Mesodermal cell (in vitro differentiated cells): ENCODE data around the gene CYP21A2. TPM values are rescaled to one million over a fixed set of nuclear protein-coding genes. Genes with fewer than 3 reads are reported as not detected.
"Not testable (repeated sequence)": the region's sequence is repeated elsewhere in the genome, so short reads cannot be mapped to it uniquely, and the experiment has no call there.

ENCODE experiments used
- H3K27ac ChIP-seq: 2 replicates; pipeline ENCODE4 v1.7.0; 2013; ENCODE audit warnings: mild to moderate bottlenecking, low read depth, low read length, moderate library complexity; ENCODE audit not compliant: severe bottlenecking
- H3K36me3 ChIP-seq: 2 replicates; pipeline ENCODE4 v1.7.1; 2013; ENCODE audit warnings: mild to moderate bottlenecking, low read length, moderate library complexity; ENCODE audit not compliant: control insufficient read depth, insufficient read depth
- H3K4me1 ChIP-seq: one replicate; pipeline ENCODE4 v1.7.1; 2013; ENCODE audit warnings: mild to moderate bottlenecking, low read length; ENCODE audit not compliant: insufficient read depth, control insufficient read depth, poor library complexity, severe bottlenecking
- H3K4me3 ChIP-seq: 2 replicates; pipeline ENCODE4 v1.7.0; 2013; ENCODE audit warnings: low read length, control low read depth, mild to moderate bottlenecking; ENCODE audit not compliant: insufficient read depth, poor library complexity, severe bottlenecking; ENCODE audit errors: extremely low read depth
- H3K9me3 ChIP-seq: 2 replicates; pipeline ENCODE4 v1.7.1; 2013; ENCODE audit warnings: mild to moderate bottlenecking, low read length, moderate library complexity; ENCODE audit not compliant: control insufficient read depth
- WGBS, 2 experiments: methylation state at CpG; one replicate each; pipeline ENCODE4 v1.1.5; 2013; ENCODE audit warnings: missing lambda C conversion rate in 2 of 2; ENCODE audit not compliant: insufficient coverage in 2 of 2; 5-methylcytosine and 5-hydroxymethylcytosine counted together
- polyA plus RNA-seq, 2 experiments: library from polyadenylated mRNA; stranded (reverse); fragments of 50-300 nt; gene quantifications; one replicate each; pipeline ENCODE4 v1.2.3, GENCODE V29; 2013

CYP21A2 gene
- 0.26 TPM for polyA plus RNA-seq (2013, experiment 1 of 2)
- polyA plus RNA-seq (2013, experiment 2 of 2): not detected

GRCh38 chr6:32037598-32038524 is at the start of gene CYP21A2:
Gene CYP21A2, plus strand, starts transcription at chr6:32038415. Its CDS starts 8 bp downstream, at chr6:32038423.
- H3K36me3 ChIP-seq, H3K4me1 ChIP-seq, H3K9me3 ChIP-seq, H3K27ac ChIP-seq, H3K4me3 ChIP-seq: not testable (repeated sequence)
- WGBS, 2 experiments: 96 to 98% methylated on average over 5 to 8 of the region's 19 CpGs

- WGBS, 2 experiments: no CpG with 5 or more reads among the region's 10 CpGs
These were observed 48.9 kb upstream of the CYP21A2 start for GRCh38 chr6:31989363-31989762.

DNA sequence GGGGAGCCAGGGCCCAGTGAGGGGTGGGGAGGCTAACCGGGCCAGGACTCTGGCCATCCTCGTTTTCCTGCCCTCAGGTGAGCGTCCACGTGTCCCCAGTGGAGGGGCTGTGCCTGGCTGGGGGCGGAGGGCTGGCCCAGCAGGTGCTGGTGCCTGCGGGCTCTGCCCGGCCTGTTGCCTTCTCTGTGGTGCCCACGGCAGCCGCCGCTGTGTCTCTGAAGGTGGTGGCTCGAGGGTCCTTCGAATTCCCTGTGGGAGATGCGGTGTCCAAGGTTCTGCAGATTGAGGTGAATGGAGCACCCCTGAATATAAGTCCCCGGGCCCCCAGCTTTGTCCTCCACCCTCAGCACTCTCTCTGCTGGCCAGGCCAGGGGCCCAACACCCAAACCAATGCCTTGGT is 43.8 kb upstream of the CYP21A2 start:
- H3K9me3 ChIP-seq, H3K36me3 ChIP-seq, H3K4me1 ChIP-seq, H3K27ac ChIP-seq, H3K4me3 ChIP-seq: not testable (repeated sequence)
- no CpG with 5 or more reads among the region's 14 CpGs for WGBS, 2 experiments

More at GRCh38 chr6:31989363-31989762, 48.9 kb upstream of the CYP21A2 start:
- H3K4me1 ChIP-seq, H3K9me3 ChIP-seq, H3K36me3 ChIP-seq, H3K4me3 ChIP-seq, H3K27ac ChIP-seq: not testable (repeated sequence)

DNA sequence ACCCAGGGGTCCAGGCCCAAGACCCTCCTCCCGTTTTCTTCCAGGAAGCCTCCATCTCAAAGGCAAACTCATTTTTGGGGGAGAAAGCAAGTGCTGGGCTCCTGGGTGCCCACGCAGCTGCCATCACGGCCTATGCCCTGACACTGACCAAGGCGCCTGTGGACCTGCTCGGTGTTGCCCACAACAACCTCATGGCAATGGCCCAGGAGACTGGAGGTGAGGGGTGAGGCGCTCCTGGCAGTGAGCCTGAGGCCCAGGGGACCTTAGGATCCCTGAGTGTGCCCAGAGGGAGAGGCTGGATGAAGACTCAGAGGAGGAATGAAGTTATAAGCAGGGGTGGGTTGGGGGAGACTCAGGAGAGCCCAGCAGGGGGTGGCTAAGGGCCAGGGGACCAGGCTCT is 41.8 kb upstream of the CYP21A2 start:
- not testable (repeated sequence) for H3K4me3 ChIP-seq, H3K36me3 ChIP-seq, H3K4me1 ChIP-seq, H3K9me3 ChIP-seq, H3K27ac ChIP-seq
- WGBS, 2 experiments: 100% methylated on average over 1 to 4 of the region's 6 CpGs

DNA sequence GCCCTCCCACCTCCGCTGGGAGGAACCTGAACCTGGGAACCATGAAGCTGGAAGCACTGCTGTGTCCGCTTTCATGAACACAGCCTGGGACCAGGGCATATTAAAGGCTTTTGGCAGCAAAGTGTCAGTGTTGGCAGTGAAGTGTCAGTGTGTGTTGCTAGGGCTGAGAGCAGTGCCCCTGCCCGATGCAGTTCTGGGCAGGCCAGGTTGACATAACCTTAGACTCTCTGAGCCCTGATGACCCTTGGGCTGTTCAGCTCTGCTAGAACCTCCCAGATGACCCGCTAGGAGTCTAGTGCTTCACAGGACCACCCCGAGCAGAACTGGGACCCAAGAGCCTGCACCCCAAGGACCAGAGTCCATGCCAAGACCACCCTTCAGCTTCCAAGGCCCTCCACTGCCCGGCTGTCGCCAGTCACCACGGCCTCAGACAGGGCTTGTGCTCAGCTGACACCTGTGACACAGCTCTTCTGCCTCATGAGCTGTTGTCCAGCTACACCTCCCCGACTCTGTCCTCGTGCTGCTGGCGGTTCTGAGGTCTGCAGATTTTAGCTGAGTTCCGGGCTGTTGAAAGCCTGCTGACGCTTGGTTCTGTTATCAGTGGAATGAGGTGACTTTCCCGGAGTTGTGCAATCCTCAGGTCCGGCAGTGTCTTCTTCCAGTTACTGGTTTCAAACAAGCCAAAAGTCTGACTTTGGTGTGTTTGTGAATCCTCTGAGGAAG is 35.5 kb upstream of the CYP21A2 start:
- WGBS, 2 experiments: no CpG with 5 or more reads among the region's 15 CpGs
- not testable (repeated sequence) for H3K36me3 ChIP-seq, H3K27ac ChIP-seq, H3K4me3 ChIP-seq, H3K4me1 ChIP-seq, H3K9me3 ChIP-seq

- not testable (repeated sequence) for H3K4me1 ChIP-seq, H3K36me3 ChIP-seq, H3K4me3 ChIP-seq, H3K27ac ChIP-seq, H3K9me3 ChIP-seq
- no CpG with 5 or more reads among the region's 7 CpGs for WGBS, 2 experiments
These were observed 34.9 kb upstream of the CYP21A2 start for GRCh38 chr6:32003301-32003700.

GRCh38 chr6:32004393-32004792 is 33.8 kb upstream of the CYP21A2 start:
- H3K4me3 ChIP-seq, H3K4me1 ChIP-seq, H3K27ac ChIP-seq, H3K36me3 ChIP-seq, H3K9me3 ChIP-seq: not testable (repeated sequence)
- 92% methylated on average over 2 of the region's 4 CpGs; no CpG with 5 or more reads in 1 of the 2 experiments for WGBS, 2 experiments

GRCh38 chr6:32004864-32005537 is 33.2 kb upstream of the CYP21A2 start:
- not testable (repeated sequence) for H3K9me3 ChIP-seq, H3K27ac ChIP-seq, H3K36me3 ChIP-seq, H3K4me1 ChIP-seq, H3K4me3 ChIP-seq
- 90 to 100% methylated on average over 2 to 7 of the region's 13 CpGs for WGBS, 2 experiments

DNA sequence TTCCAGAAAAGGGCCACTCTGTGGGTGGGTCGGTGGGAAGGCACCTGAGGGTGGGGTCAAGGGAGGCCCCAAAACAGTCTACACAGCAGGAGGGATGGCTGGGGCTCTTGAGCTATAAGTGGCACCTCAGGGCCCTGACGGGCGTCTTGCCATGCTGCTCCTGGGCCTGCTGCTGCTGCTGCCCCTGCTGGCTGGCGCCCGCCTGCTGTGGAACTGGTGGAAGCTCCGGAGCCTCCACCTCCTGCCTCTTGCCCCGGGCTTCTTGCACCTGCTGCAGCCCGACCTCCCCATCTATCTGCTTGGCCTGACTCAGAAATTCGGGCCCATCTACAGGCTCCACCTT is 32.7 kb upstream of the CYP21A2 start:
- WGBS, 2 experiments: 86% methylated on average over 1 of the region's 9 CpGs; no CpG with 5 or more reads in 1 of the 2 experiments

GRCh38 chr6:32005991-32006529 is 32.2 kb upstream of the CYP21A2 start:
- WGBS, 2 experiments: 93 to 100% methylated on average over 1 to 3 of the region's 8 CpGs
- not testable (repeated sequence) for H3K27ac ChIP-seq, H3K9me3 ChIP-seq, H3K4me1 ChIP-seq, H3K4me3 ChIP-seq, H3K36me3 ChIP-seq

More for the DNA sequence above, 32.7 kb upstream of the CYP21A2 start:
- H3K4me3 ChIP-seq, H3K36me3 ChIP-seq, H3K9me3 ChIP-seq, H3K27ac ChIP-seq, H3K4me1 ChIP-seq: not testable (repeated sequence)
